Measurements from ENCODE around the gene DAPK1. TPM values are rescaled to one million over a fixed set of nuclear protein-coding genes. Genes with fewer than 3 reads are reported as not detected.
A peak's percentile ranks its signal among the peaks of the same experiment; 100 is the strongest.

Gene DAPK1
- total RNA-seq, 1 donor from 2014 or later, result 35.1 TPM

- Histone ChIP-seq H3K9me3 (ENCODE audit: insufficient read depth, low read depth, low read length) (no peaks in the 10 kb centered on the region), H3K27me3 (ENCODE audit: insufficient read depth, low read length) (no peaks in the 10 kb centered on the region), H3K27ac (ENCODE audit: low read depth, low read length) (no peak overlapping the region), H3K9ac (ENCODE audit: low read length) (no peak overlapping the region), H3K36me3 (ENCODE audit: insufficient read depth, low read length) (no peaks in the 10 kb centered on the region), H4K20me1 (ENCODE audit: insufficient read depth, low read length) (no peaks in the 10 kb centered on the region), H3K79me2 (ENCODE audit: insufficient read depth, low read length) (no peaks in the 10 kb centered on the region), H3K4me1 (ENCODE audit: insufficient read depth, low read length) (peaks cover 10% of the 10 kb centered on the region), H3K4me2 (ENCODE audit: low read length) (no peak overlapping the region), H3K4me3 (ENCODE audit: insufficient read depth, low read depth, low read length) (no peak overlapping the region), H2AFZ (ENCODE audit: low read depth, low read length) (no peak overlapping the region)
- no peak for TF ChIP-seq EZH2 (IDR thresholded peaks at IDR 0.05; ENCODE audit: insufficient read depth, low read length)
- TF ChIP-seq CTCF (IDR thresholded peaks at IDR 0.05; ENCODE audit: insufficient read depth, low read depth, low read length), result no peak
- peaks cover 12% of the 10 kb centered on the region for H3K4me1 Mint-ChIP-seq (ENCODE audit: low read depth, unreplicated experiment)
- H3K27me3 Mint-ChIP-seq (ENCODE audit: low read depth, unreplicated experiment), result no peaks in the 10 kb centered on the region
- no peak overlapping the region for H3K4me3 Mint-ChIP-seq (ENCODE audit: unreplicated experiment)
- peaks cover 9% of the 10 kb centered on the region for H3K36me3 Mint-ChIP-seq (ENCODE audit: low read depth, unreplicated experiment)
- peak overlapping the region; percentile 49 for H3K27ac Mint-ChIP-seq (ENCODE audit: unreplicated experiment)
- DNase-seq (ENCODE audit: low read depth), result no peak
- no peaks in the 10 kb centered on the region for H3K9me3 Mint-ChIP-seq (ENCODE audit: unreplicated experiment)
- no peak for FAIRE-seq
These were observed 146.3 kb downstream of the DAPK1 start for GRCh38 chr9:87643778-87644570.

- no peaks in the 10 kb centered on the region for H3K9me3 ChIP-seq (ENCODE audit: insufficient read depth, low read depth, low read length)
- H3K79me2 ChIP-seq (ENCODE audit: insufficient read depth, low read length), result no peaks in the 10 kb centered on the region
- no peaks in the 10 kb centered on the region for H3K27me3 Mint-ChIP-seq (ENCODE audit: low read depth, unreplicated experiment)
- H3K4me1 Mint-ChIP-seq (ENCODE audit: low read depth, unreplicated experiment), result peaks cover 12% of the 10 kb centered on the region
- no peak overlapping the region for H3K27ac Mint-ChIP-seq (ENCODE audit: unreplicated experiment)
- no peak overlapping the region for H3K9ac ChIP-seq (ENCODE audit: low read length)
- H2AFZ ChIP-seq (ENCODE audit: low read depth, low read length), result no peak overlapping the region
- H3K4me3 ChIP-seq (ENCODE audit: insufficient read depth, low read depth, low read length), result no peak overlapping the region
- no peaks in the 10 kb centered on the region for H4K20me1 ChIP-seq (ENCODE audit: insufficient read depth, low read length)
- no peak overlapping the region for H3K4me3 Mint-ChIP-seq (ENCODE audit: unreplicated experiment)
- no peaks in the 10 kb centered on the region for H3K9me3 Mint-ChIP-seq (ENCODE audit: unreplicated experiment)
- no peaks in the 10 kb centered on the region for H3K36me3 ChIP-seq (ENCODE audit: insufficient read depth, low read length)
- no peak for TF ChIP-seq CTCF (IDR thresholded peaks at IDR 0.05; ENCODE audit: insufficient read depth, low read depth, low read length)
- FAIRE-seq (no peak), DNase-seq (ENCODE audit: low read depth) (peak; percentile 11)
- no peak overlapping the region for H3K4me2 ChIP-seq (ENCODE audit: low read length)
- H3K36me3 Mint-ChIP-seq (ENCODE audit: low read depth, unreplicated experiment), result peaks cover 8% of the 10 kb centered on the region
- no peaks in the 10 kb centered on the region for H3K27me3 ChIP-seq (ENCODE audit: insufficient read depth, low read length)
- peaks cover 10% of the 10 kb centered on the region for H3K4me1 ChIP-seq (ENCODE audit: insufficient read depth, low read length)
- no peak overlapping the region for H3K27ac ChIP-seq (ENCODE audit: low read depth, low read length)
These were observed 147.0 kb downstream of the DAPK1 start for GRCh38 chr9:87644659-87645058.

- H3K27ac ChIP-seq (ENCODE audit: low read depth, low read length), result no peak overlapping the region
- Mint-ChIP-seq H3K27me3 (ENCODE audit: low read depth, unreplicated experiment) (no peaks in the 10 kb centered on the region), H3K36me3 (ENCODE audit: low read depth, unreplicated experiment) (peaks cover 7% of the 10 kb centered on the region), H3K4me3 (ENCODE audit: unreplicated experiment) (no peak overlapping the region), H3K27ac (ENCODE audit: unreplicated experiment) (no peak overlapping the region), H3K9me3 (ENCODE audit: unreplicated experiment) (no peaks in the 10 kb centered on the region), H3K4me1 (ENCODE audit: low read depth, unreplicated experiment) (peaks cover 12% of the 10 kb centered on the region)
- H3K27me3 ChIP-seq (ENCODE audit: insufficient read depth, low read length), result no peaks in the 10 kb centered on the region
- no peak overlapping the region for H3K4me2 ChIP-seq (ENCODE audit: low read length)
- H3K4me3 ChIP-seq (ENCODE audit: insufficient read depth, low read depth, low read length), result no peak overlapping the region
- H3K9me3 ChIP-seq (ENCODE audit: insufficient read depth, low read depth, low read length), result no peaks in the 10 kb centered on the region
- DNase-seq (ENCODE audit: low read depth) (no peak), FAIRE-seq (no peak)
- no peaks in the 10 kb centered on the region for H3K36me3 ChIP-seq (ENCODE audit: insufficient read depth, low read length)
- H3K79me2 ChIP-seq (ENCODE audit: insufficient read depth, low read length), result no peaks in the 10 kb centered on the region
- no peak for TF ChIP-seq CTCF (IDR thresholded peaks at IDR 0.05; ENCODE audit: insufficient read depth, low read depth, low read length)
- no peak for TF ChIP-seq EZH2 (IDR thresholded peaks at IDR 0.05; ENCODE audit: insufficient read depth, low read length)
- H4K20me1 ChIP-seq (ENCODE audit: insufficient read depth, low read length), result no peaks in the 10 kb centered on the region
- no peaks in the 10 kb centered on the region for H3K4me1 ChIP-seq (ENCODE audit: insufficient read depth, low read length)
- no peak overlapping the region for H2AFZ ChIP-seq (ENCODE audit: low read depth, low read length)
- no peak overlapping the region for H3K9ac ChIP-seq (ENCODE audit: low read length)
These were observed 148.9 kb downstream of the DAPK1 start for GRCh38 chr9:87646546-87646945.
